HG03439 (cell line): ENCODE measurements around the gene ALDH16A1.

Experiments
- ATAC-seq: cut with Tn5 transposase; IDR thresholded peaks from one replicate; pipeline ENCODE4 v1.9.1; 2021; ENCODE audit warnings: mild to moderate bottlenecking, moderate library complexity; ENCODE audit not compliant: unreplicated experiment

The ALDH16A1 gene

GRCh38 chr19:49453013-49453756, at the start of gene ALDH16A1:
TSS of gene ALDH16A1 (plus strand) at chr19:49453225. CDS start at chr19:49453332, 107 bp downstream.
- peak; percentile 86 for ATAC-seq

GRCh38 chr19:49403404-49404187, 49.4 kb upstream of the ALDH16A1 start:
- ATAC-seq = no peak

- no peak for ATAC-seq
Measured at GRCh38 chr19:49407079-49407478, 45.9 kb upstream of the ALDH16A1 start.

- ATAC-seq = no peak
Measured at GRCh38 chr19:49407482-49408015, 45.5 kb upstream of the ALDH16A1 start.

GRCh38 chr19:49408816-49409440, 44.1 kb upstream of the ALDH16A1 start:
- no peak for ATAC-seq

GRCh38 chr19:49409441-49410029, 43.5 kb upstream of the ALDH16A1 start:
- ATAC-seq = no peak

- no peak for ATAC-seq
Measured at GRCh38 chr19:49411681-49412326, 41.2 kb upstream of the ALDH16A1 start.

- ATAC-seq = no peak
Measured at GRCh38 chr19:49413348-49413747, 39.7 kb upstream of the ALDH16A1 start.

GRCh38 chr19:49414256-49414655, 38.8 kb upstream of the ALDH16A1 start:
- no peak for ATAC-seq

GRCh38 chr19:49415102-49415809, 37.8 kb upstream of the ALDH16A1 start:
- no peak for ATAC-seq

- ATAC-seq = no peak
Measured at GRCh38 chr19:49415810-49416200, 37.2 kb upstream of the ALDH16A1 start.

- no peak for ATAC-seq
Measured at GRCh38 chr19:49417088-49417487, 35.9 kb upstream of the ALDH16A1 start.

- ATAC-seq = no peak
Measured at GRCh38 chr19:49418511-49418910, 34.5 kb upstream of the ALDH16A1 start.

GRCh38 chr19:49419173-49419572, 33.9 kb upstream of the ALDH16A1 start:
- ATAC-seq = no peak

GRCh38 chr19:49420227-49420626, 32.8 kb upstream of the ALDH16A1 start:
- no peak for ATAC-seq

GRCh38 chr19:49421039-49421877, 31.8 kb upstream of the ALDH16A1 start:
- ATAC-seq = no peak

- ATAC-seq = no peak
Measured at GRCh38 chr19:49421878-49422202, 31.2 kb upstream of the ALDH16A1 start.

GRCh38 chr19:49422407-49423070, 30.5 kb upstream of the ALDH16A1 start:
- ATAC-seq = no peak
